ENCODE data around the gene F3.
"Not testable (repeated sequence)": the region's sequence is repeated elsewhere in the genome, so short reads cannot be mapped to it uniquely, and the experiment has no call there.

F3 gene

GRCh38 chr1:94578856-94579255 lies 37.3 kb upstream of the F3 start:
- DNase-seq (ENCODE audit: extremely low read depth, low read depth), result no peak
- H3K4me3 ChIP-seq (replicated peaks; ENCODE audit: low read depth, low read length), result no peak overlapping the region
- TF ChIP-seq CTCF (IDR thresholded peaks at IDR 0.05; ENCODE audit: low read depth, low read length, missing control alignments), result no peak

GRCh38 chr1:94573917-94574316 lies 32.4 kb upstream of the F3 start:
- DNase-seq (ENCODE audit: extremely low read depth, low read depth); H3K4me3 ChIP-seq (replicated peaks; ENCODE audit: low read depth, low read length): not testable (repeated sequence)

- no peak for DNase-seq (ENCODE audit: extremely low read depth, low read depth)
- H3K4me3 ChIP-seq (replicated peaks; ENCODE audit: low read depth, low read length), result no peak overlapping the region
- TF ChIP-seq CTCF (IDR thresholded peaks at IDR 0.05; ENCODE audit: low read depth, low read length, missing control alignments), result no peak
Observed at GRCh38 chr1:94572780-94573179, 31.2 kb upstream of the F3 start.

- not testable (repeated sequence) for DNase-seq (ENCODE audit: extremely low read depth, low read depth)
Observed at GRCh38 chr1:94570965-94571364, 29.4 kb upstream of the F3 start.

GRCh38 chr1:94568806-94569205 lies 27.2 kb upstream of the F3 start:
- DNase-seq (ENCODE audit: extremely low read depth, low read depth), result not testable (repeated sequence)

More at GRCh38 chr1:94570965-94571364, 29.4 kb upstream of the F3 start:
- H3K4me3 ChIP-seq (replicated peaks; ENCODE audit: low read depth, low read length), result not testable (repeated sequence)

GRCh38 chr1:94567975-94568607 lies 26.5 kb upstream of the F3 start:
- not testable (repeated sequence) for H3K4me3 ChIP-seq (replicated peaks; ENCODE audit: low read depth, low read length); DNase-seq (ENCODE audit: extremely low read depth, low read depth)

More at GRCh38 chr1:94568806-94569205, 27.2 kb upstream of the F3 start:
- H3K4me3 ChIP-seq (replicated peaks; ENCODE audit: low read depth, low read length), result not testable (repeated sequence)

GRCh38 chr1:94566436-94566835 lies 24.9 kb upstream of the F3 start:
- DNase-seq (ENCODE audit: extremely low read depth, low read depth); H3K4me3 ChIP-seq (replicated peaks; ENCODE audit: low read depth, low read length): not testable (repeated sequence)

GRCh38 chr1:94565901-94566300 lies 24.3 kb upstream of the F3 start:
- DNase-seq (ENCODE audit: extremely low read depth, low read depth), result no peak
- H3K4me3 ChIP-seq (replicated peaks; ENCODE audit: low read depth, low read length), result no peak overlapping the region
- no peak for TF ChIP-seq CTCF (IDR thresholded peaks at IDR 0.05; ENCODE audit: low read depth, low read length, missing control alignments)

GRCh38 chr1:94562519-94563260 lies 21.1 kb upstream of the F3 start:
- H3K4me3 ChIP-seq (replicated peaks; ENCODE audit: low read depth, low read length), result no peak overlapping the region
- TF ChIP-seq CTCF (IDR thresholded peaks at IDR 0.05; ENCODE audit: low read depth, low read length, missing control alignments), result no peak
- no peak for DNase-seq (ENCODE audit: extremely low read depth, low read depth)
